ENCODE measurements around the gene JAM3. TPM values are rescaled to one million over a fixed set of nuclear protein-coding genes. Genes with fewer than 3 reads are reported as not detected.

Gene JAM3
- total and polyA plus RNA-seq, 2 of the 13 experiments (the other 11 are each of a cell fraction or from before 2014, with no cell fraction given): 0.98 to 2.8 TPM

DNA sequence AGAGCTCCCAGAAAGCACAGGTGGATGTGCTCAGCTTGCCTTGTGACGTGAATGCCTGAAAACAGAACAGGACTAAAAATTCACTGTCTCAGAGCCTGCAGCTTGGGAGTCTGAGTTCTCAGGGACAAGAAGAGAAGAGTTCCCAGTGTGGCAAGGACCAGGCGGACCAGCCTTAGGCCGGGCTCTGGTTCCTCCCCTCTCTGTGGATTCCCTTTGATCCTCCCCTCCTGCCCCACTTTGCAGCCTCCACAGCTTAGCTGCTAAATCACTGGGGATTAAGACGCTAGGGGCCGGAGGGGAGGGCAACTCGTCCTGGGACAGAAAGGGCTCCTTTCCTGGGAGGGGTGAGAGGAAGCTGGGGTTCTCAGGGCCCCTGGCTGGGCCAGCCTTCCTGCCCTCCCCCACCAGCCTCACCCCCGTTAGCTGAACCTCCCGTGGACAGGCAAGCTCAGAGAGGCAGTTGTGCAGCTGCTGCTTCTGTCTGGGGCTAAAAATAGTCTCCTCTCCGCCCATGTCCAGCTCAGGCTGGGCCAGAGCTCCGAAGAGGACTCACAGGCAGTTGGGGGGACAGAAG, 29.9 kb upstream of the JAM3 start:
- H4K20me1 ChIP-seq (ENCODE audit: insufficient read depth, low read length): no peaks in the 10 kb centered on the region
- TF ChIP-seq HDAC6 (IDR thresholded peaks at IDR 0.05; ENCODE audit: low read depth, low read length): no peak
- no peak for TF ChIP-seq RBFOX2 (IDR thresholded peaks at IDR 0.05; ENCODE audit: low read depth, low read length)
- TF ChIP-seq SRF (IDR thresholded peaks at IDR 0.05; ENCODE audit: low read depth, low read length): no peak
- TF ChIP-seq HHEX (CRISPR knock-in tag; IDR thresholded peaks at IDR 0.05): no peak
- TF ChIP-seq ZNF441 (CRISPR knock-in tag; IDR thresholded peaks at IDR 0.05; ENCODE audit: borderline replicate concordance): no peak
- no peak for TF ChIP-seq HOXA9 (CRISPR knock-in tag; IDR thresholded peaks at IDR 0.05; ENCODE audit: borderline replicate concordance)
- TF ChIP-seq RBM22 (optimal IDR thresholded peaks at IDR 0.05; ENCODE audit: low read length): no peak
- TF ChIP-seq, protein P1, sequence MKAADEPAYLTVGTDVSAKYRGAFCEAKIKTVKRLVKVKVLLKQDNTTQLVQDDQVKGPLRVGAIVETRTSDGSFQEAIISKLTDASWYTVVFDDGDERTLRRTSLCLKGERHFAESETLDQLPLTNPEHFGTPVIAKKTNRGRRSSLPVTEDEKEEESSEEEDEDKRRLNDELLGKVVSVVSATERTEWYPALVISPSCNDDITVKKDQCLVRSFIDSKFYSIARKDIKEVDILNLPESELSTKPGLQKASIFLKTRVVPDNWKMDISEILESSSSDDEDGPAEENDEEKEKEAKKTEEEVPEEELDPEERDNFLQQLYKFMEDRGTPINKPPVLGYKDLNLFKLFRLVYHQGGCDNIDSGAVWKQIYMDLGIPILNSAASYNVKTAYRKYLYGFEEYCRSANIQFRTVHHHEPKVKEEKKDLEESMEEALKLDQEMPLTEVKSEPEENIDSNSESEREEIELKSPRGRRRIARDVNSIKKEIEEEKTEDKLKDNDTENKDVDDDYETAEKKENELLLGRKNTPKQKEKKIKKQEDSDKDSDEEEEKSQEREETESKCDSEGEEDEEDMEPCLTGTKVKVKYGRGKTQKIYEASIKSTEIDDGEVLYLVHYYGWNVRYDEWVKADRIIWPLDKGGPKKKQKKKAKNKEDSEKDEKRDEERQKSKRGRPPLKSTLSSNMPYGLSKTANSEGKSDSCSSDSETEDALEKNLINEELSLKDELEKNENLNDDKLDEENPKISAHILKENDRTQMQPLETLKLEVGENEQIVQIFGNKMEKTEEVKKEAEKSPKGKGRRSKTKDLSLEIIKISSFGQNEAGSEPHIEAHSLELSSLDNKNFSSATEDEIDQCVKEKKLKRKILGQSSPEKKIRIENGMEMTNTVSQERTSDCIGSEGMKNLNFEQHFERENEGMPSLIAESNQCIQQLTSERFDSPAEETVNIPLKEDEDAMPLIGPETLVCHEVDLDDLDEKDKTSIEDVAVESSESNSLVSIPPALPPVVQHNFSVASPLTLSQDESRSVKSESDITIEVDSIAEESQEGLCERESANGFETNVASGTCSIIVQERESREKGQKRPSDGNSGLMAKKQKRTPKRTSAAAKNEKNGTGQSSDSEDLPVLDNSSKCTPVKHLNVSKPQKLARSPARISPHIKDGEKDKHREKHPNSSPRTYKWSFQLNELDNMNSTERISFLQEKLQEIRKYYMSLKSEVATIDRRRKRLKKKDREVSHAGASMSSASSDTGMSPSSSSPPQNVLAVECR (CRISPR knock-in tag; IDR thresholded peaks at IDR 0.05; ENCODE audit: borderline replicate concordance): no peak
- TF ChIP-seq, protein P2, sequence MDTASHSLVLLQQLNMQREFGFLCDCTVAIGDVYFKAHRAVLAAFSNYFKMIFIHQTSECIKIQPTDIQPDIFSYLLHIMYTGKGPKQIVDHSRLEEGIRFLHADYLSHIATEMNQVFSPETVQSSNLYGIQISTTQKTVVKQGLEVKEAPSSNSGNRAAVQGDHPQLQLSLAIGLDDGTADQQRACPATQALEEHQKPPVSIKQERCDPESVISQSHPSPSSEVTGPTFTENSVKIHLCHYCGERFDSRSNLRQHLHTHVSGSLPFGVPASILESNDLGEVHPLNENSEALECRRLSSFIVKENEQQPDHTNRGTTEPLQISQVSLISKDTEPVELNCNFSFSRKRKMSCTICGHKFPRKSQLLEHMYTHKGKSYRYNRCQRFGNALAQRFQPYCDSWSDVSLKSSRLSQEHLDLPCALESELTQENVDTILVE (CRISPR knock-in tag; IDR thresholded peaks at IDR 0.05): no peak
- TF ChIP-seq ZNF644 (CRISPR knock-in tag; IDR thresholded peaks at IDR 0.05; ENCODE audit: low read depth): no peak
- no peak for TF ChIP-seq ZNF329 (CRISPR knock-in tag; IDR thresholded peaks at IDR 0.05; ENCODE audit: low read depth)
- TF ChIP-seq CC2D1A (CRISPR knock-in tag; IDR thresholded peaks at IDR 0.05): no peak
- TF ChIP-seq FOXA3 (CRISPR knock-in tag; IDR thresholded peaks at IDR 0.05): no peak
- TF ChIP-seq MTA3 (CRISPR knock-in tag; IDR thresholded peaks at IDR 0.05): no peak
- TF ChIP-seq ZNF24 (IDR thresholded peaks at IDR 0.05): no peak
- TF ChIP-seq ZNF530 (CRISPR knock-in tag; IDR thresholded peaks at IDR 0.05; ENCODE audit: low read depth): no peak
- TF ChIP-seq, protein P3, sequence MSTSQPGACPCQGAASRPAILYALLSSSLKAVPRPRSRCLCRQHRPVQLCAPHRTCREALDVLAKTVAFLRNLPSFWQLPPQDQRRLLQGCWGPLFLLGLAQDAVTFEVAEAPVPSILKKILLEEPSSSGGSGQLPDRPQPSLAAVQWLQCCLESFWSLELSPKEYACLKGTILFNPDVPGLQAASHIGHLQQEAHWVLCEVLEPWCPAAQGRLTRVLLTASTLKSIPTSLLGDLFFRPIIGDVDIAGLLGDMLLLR (CRISPR knock-in tag; IDR thresholded peaks at IDR 0.05): no peak
- no peak for TF ChIP-seq SAFB2 (CRISPR knock-in tag; IDR thresholded peaks at IDR 0.05; ENCODE audit: borderline replicate concordance, low read depth)
- TF ChIP-seq KLF6 (CRISPR knock-in tag; IDR thresholded peaks at IDR 0.05): no peak
- TF ChIP-seq KDM5B (CRISPR knock-in tag; IDR thresholded peaks at IDR 0.05; ENCODE audit: borderline replicate concordance): no peak
- 25% methylated on average over 7 of the region's 10 CpGs for WGBS (ENCODE audit: low lambda C conversion rate)
- no peak overlapping the region for H2AFZ ChIP-seq (ENCODE audit: low read length)
- CTCF ChIA-PET (ENCODE audit: low intra/inter-chr PET ratio, low total read pairs): no interaction called here
- no peak overlapping the region for H3K4me3 ChIP-seq (replicated peaks in 1 of 3; ENCODE audit: insufficient read depth in 1 of 3, low read depth in 2 of 3, low read length in 3 of 3)
- no peaks in the 10 kb centered on the region for H3K79me2 ChIP-seq (ENCODE audit: insufficient read depth, low read length)
- no peak for ATAC-seq
- H3K27me3 ChIP-seq (ENCODE audit: control insufficient read depth in 1 of 2, insufficient read depth in 2 of 2, low read length in 2 of 2): peaks cover 12 to 69% of the 10 kb centered on the region in 2 experiments; a peak in 4 of 5 replicates
- intact Hi-C loops (cut with micrococcal nuclease; ENCODE audit: unreplicated experiment): no loop called here
- DNase-seq (ENCODE audit: low spot score): no peak
- no peaks in the 10 kb centered on the region for H3K9me3 ChIP-seq (ENCODE audit: low read length)
- H3K27ac ChIP-seq (ENCODE audit: extremely low read length, insufficient read depth, low read length): no peak overlapping the region
- POLR2A ChIA-PET: no interaction called here
- FAIRE-seq: no peak
- H3K9ac ChIP-seq (ENCODE audit: insufficient read depth, low read depth, low read length): no peak overlapping the region
- no peaks in the 10 kb centered on the region for H3K4me1 ChIP-seq (ENCODE audit: insufficient read depth, low read length)
- BruUV-seq (replicated peaks): no TSS peak
- in situ Hi-C loops (cut with HindIII; ENCODE audit: extremely low pct_ligation_motif_present, low pct_unique_long_range_greater_than_20kb): no loop called here
- no peaks in the 10 kb centered on the region for H3K36me3 ChIP-seq (replicated peaks in 1 of 2; ENCODE audit: control insufficient read depth in 1 of 2, insufficient read depth in 2 of 2, low read length in 2 of 2)
- H3K4me2 ChIP-seq (ENCODE audit: low read depth, low read length): no peak overlapping the region
